ENCODE measurements around the gene CPVL. TPM values are rescaled to one million over a fixed set of nuclear protein-coding genes. Genes with fewer than 3 reads are reported as not detected.

CPVL gene
- total and polyA plus RNA-seq, 2 experiments from 2014 or later: 31.9 to 37.8 TPM

DNA sequence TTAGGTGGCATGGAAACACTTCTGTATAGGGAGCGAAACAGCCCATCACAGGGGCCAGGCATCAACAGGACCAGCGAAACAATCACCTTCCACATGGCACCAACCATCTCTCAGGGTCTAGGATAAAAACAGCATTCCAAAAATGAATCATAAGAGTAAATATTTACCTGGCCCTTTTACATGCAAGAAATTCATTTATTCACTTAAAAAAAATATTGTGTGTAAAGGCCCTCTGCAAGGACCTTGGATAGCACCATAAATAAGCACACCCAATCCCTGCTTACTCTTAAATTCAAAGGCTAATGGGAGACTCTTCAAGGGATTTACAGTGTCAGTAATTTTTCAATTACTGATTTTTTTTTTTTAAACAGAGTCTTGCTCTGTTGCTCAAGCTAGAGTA lies 25.4 kb downstream of the CPVL start:
- Histone ChIP-seq H3K79me2 (replicated peaks; ENCODE audit: insufficient read depth) (0 out of 2 replicates have a peak, but pooled peaks cover 4% of the 10 kb centered on the region), H2AFZ (no peak overlapping the region), H3K4me1 (ENCODE audit: insufficient read depth) (peaks cover 32% of the 10 kb centered on the region), H3K27me3 (ENCODE audit: insufficient read depth) (no peaks in the 10 kb centered on the region), H4K20me1 (replicated peaks; ENCODE audit: insufficient read depth) (no peaks in the 10 kb centered on the region), H3K36me3 (ENCODE audit: insufficient read depth) (no peaks in the 10 kb centered on the region), H3F3A (replicated peaks; ENCODE audit: low read depth) (no peaks in the 10 kb centered on the region), H3K4me2 (no peak overlapping the region), H3K27ac (ENCODE audit: low read depth) (no peak overlapping the region), H3K9me2 (ENCODE audit: insufficient read depth) (no peaks in the 10 kb centered on the region), H3K4me3 (no peak overlapping the region)
- H3K36me3 Mint-ChIP-seq (ENCODE audit: low read depth): peaks cover 4% of the 10 kb centered on the region; the same call in 2 of the 3 replicates
- ATAC-seq: no peak
- H3K27ac Mint-ChIP-seq: no peak overlapping the region
- no peak for DNase-seq (ENCODE audit: low spot score)
- H3K4me3 Mint-ChIP-seq: no peak overlapping the region
- no peaks in the 10 kb centered on the region for H3K27me3 Mint-ChIP-seq (ENCODE audit: insufficient read depth, low read depth, poor library complexity)
- no peak for TF ChIP-seq ZNF114 (CRISPR knock-in tag; IDR thresholded peaks at IDR 0.05)
- no peak for TF ChIP-seq CREB1 (CRISPR knock-in tag; IDR thresholded peaks at IDR 0.05; ENCODE audit: low read depth)
- peak; percentile 48 for TF ChIP-seq REST (IDR thresholded peaks at IDR 0.05; ENCODE audit: unreplicated experiment)
- no peaks in the 10 kb centered on the region for H3K9me3 Mint-ChIP-seq
- peaks cover 34% of the 10 kb centered on the region for H3K4me1 Mint-ChIP-seq

- DNase-seq (ENCODE audit: low spot score) (no peak), ATAC-seq (no peak)
- no peak overlapping the region for H3K4me3 ChIP-seq
- H3K36me3 ChIP-seq (ENCODE audit: insufficient read depth): no peaks in the 10 kb centered on the region
- no peaks in the 10 kb centered on the region for H3K27me3 Mint-ChIP-seq (ENCODE audit: insufficient read depth, low read depth, poor library complexity)
- no peaks in the 10 kb centered on the region for H3F3A ChIP-seq (replicated peaks; ENCODE audit: low read depth)
- H3K27ac ChIP-seq (ENCODE audit: low read depth): no peak overlapping the region
- peaks cover 41% of the 10 kb centered on the region for H3K4me1 Mint-ChIP-seq
- no peaks in the 10 kb centered on the region for H3K27me3 ChIP-seq (ENCODE audit: insufficient read depth)
- no peak overlapping the region for H3K4me3 Mint-ChIP-seq
- H3K79me2 ChIP-seq (replicated peaks; ENCODE audit: insufficient read depth): 0 out of 2 replicates have a peak, but pooled peaks cover 4% of the 10 kb centered on the region
- H3K9me3 Mint-ChIP-seq: no peaks in the 10 kb centered on the region
- H3K4me1 ChIP-seq (ENCODE audit: insufficient read depth): peaks cover 32% of the 10 kb centered on the region
- peaks cover 4% of the 10 kb centered on the region; the same call in 2 of the 3 replicates for H3K36me3 Mint-ChIP-seq (ENCODE audit: low read depth)
- H3K9me2 ChIP-seq (ENCODE audit: insufficient read depth): no peaks in the 10 kb centered on the region
- H2AFZ ChIP-seq: no peak overlapping the region
- no peak overlapping the region for H3K4me2 ChIP-seq
- H3K27ac Mint-ChIP-seq: no peak overlapping the region
- no peaks in the 10 kb centered on the region for H4K20me1 ChIP-seq (replicated peaks; ENCODE audit: insufficient read depth)
- TF ChIP-seq ZNF462 (CRISPR knock-in tag; IDR thresholded peaks at IDR 0.05): no peak
- TF ChIP-seq NANOG (IDR thresholded peaks at IDR 0.05; ENCODE audit: borderline replicate concordance): no peak
- no peak for TF ChIP-seq ZNF331 (CRISPR knock-in tag; IDR thresholded peaks at IDR 0.05; ENCODE audit: low read depth)
- TF ChIP-seq CREB1 (CRISPR knock-in tag; IDR thresholded peaks at IDR 0.05; ENCODE audit: low read depth): no peak
- no peak for TF ChIP-seq EZH2phosphoT487 (IDR thresholded peaks at IDR 0.05; ENCODE audit: unreplicated experiment)
- TF ChIP-seq ZNF114 (CRISPR knock-in tag; IDR thresholded peaks at IDR 0.05): no peak
- TF ChIP-seq, protein P1, sequence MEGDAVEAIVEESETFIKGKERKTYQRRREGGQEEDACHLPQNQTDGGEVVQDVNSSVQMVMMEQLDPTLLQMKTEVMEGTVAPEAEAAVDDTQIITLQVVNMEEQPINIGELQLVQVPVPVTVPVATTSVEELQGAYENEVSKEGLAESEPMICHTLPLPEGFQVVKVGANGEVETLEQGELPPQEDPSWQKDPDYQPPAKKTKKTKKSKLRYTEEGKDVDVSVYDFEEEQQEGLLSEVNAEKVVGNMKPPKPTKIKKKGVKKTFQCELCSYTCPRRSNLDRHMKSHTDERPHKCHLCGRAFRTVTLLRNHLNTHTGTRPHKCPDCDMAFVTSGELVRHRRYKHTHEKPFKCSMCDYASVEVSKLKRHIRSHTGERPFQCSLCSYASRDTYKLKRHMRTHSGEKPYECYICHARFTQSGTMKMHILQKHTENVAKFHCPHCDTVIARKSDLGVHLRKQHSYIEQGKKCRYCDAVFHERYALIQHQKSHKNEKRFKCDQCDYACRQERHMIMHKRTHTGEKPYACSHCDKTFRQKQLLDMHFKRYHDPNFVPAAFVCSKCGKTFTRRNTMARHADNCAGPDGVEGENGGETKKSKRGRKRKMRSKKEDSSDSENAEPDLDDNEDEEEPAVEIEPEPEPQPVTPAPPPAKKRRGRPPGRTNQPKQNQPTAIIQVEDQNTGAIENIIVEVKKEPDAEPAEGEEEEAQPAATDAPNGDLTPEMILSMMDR (conservative IDR thresholded peaks at IDR 0.05; ENCODE audit: low read depth in 2 of 2): no peak
- TF ChIP-seq EZH2 (IDR thresholded peaks at IDR 0.05; ENCODE audit: low read depth, unreplicated experiment): no peak
Observed at GRCh38 chr7:29119538-29119937, 26.8 kb downstream of the CPVL start.
